ENCODE results near the gene AGBL4.
A peak's percentile ranks its signal among the peaks of the same experiment; 100 is the strongest.

The AGBL4 gene

GRCh38 chr1:48644905-48645605 is 1378.7 kb downstream of the AGBL4 start:
- peak; percentile 32 for DNase-seq (ENCODE audit: low spot score)

GRCh38 chr1:48644190-48644900 is 1379.4 kb downstream of the AGBL4 start:
- DNase-seq (ENCODE audit: low spot score), result no peak

GRCh38 chr1:48643193-48643592 is 1380.6 kb downstream of the AGBL4 start:
- DNase-seq (ENCODE audit: low spot score), result no peak

- DNase-seq (ENCODE audit: low spot score), result no peak
These were observed 1382.8 kb downstream of the AGBL4 start for GRCh38 chr1:48640836-48641492.

- DNase-seq (ENCODE audit: low spot score), result no peak
These were observed 1393.9 kb downstream of the AGBL4 start for GRCh38 chr1:48629867-48630266.

GRCh38 chr1:48627486-48627885 is 1396.3 kb downstream of the AGBL4 start:
- no peak for DNase-seq (ENCODE audit: low spot score)

- no peak for DNase-seq (ENCODE audit: low spot score)
These were observed 1404.2 kb downstream of the AGBL4 start for GRCh38 chr1:48619539-48619938.

GRCh38 chr1:48617252-48617651 is 1406.5 kb downstream of the AGBL4 start:
- DNase-seq (ENCODE audit: low spot score), result no peak

- no peak for DNase-seq (ENCODE audit: low spot score)
These were observed 1407.0 kb downstream of the AGBL4 start for GRCh38 chr1:48616710-48617109.

GRCh38 chr1:48611841-48612240 is 1411.9 kb downstream of the AGBL4 start:
- DNase-seq (ENCODE audit: low spot score), result no peak

- peak; percentile 55 for DNase-seq (ENCODE audit: low spot score)
These were observed 1412.9 kb downstream of the AGBL4 start for GRCh38 chr1:48610628-48611542.

GRCh38 chr1:48608882-48609281 is 1414.9 kb downstream of the AGBL4 start:
- DNase-seq (ENCODE audit: low spot score), result no peak

GRCh38 chr1:48603222-48603621 is 1420.5 kb downstream of the AGBL4 start:
- no peak for DNase-seq (ENCODE audit: low spot score)

- DNase-seq (ENCODE audit: low spot score), result no peak
These were observed 1421.4 kb downstream of the AGBL4 start for GRCh38 chr1:48602349-48602748.

- DNase-seq (ENCODE audit: low spot score), result no peak
These were observed 1423.6 kb downstream of the AGBL4 start for GRCh38 chr1:48600182-48600581.

- no peak for DNase-seq (ENCODE audit: low spot score)
These were observed 1426.1 kb downstream of the AGBL4 start for GRCh38 chr1:48597663-48598062.

GRCh38 chr1:48596046-48596445 is 1427.7 kb downstream of the AGBL4 start:
- no peak for DNase-seq (ENCODE audit: low spot score)

GRCh38 chr1:48595613-48596012 is 1428.1 kb downstream of the AGBL4 start:
- no peak for DNase-seq (ENCODE audit: low spot score)

- DNase-seq (ENCODE audit: low spot score), result peak; percentile 62
These were observed 1431.4 kb downstream of the AGBL4 start for GRCh38 chr1:48592330-48592729.

- no peak for DNase-seq (ENCODE audit: low spot score)
These were observed 1432.6 kb downstream of the AGBL4 start for GRCh38 chr1:48591181-48591580.

GRCh38 chr1:48588061-48588460 is 1435.7 kb downstream of the AGBL4 start:
- DNase-seq (ENCODE audit: low spot score), result no peak

GRCh38 chr1:48582408-48582807 is 1441.3 kb downstream of the AGBL4 start:
- DNase-seq (ENCODE audit: low spot score), result no peak
